KMS-11 (cell line): ENCODE results near the gene LDLRAD2.

Source experiments
- H2AFZ ChIP-seq: fragments of 200-600 bp; sonication (generic); 2 replicates; pipeline ENCODE4 v1.6.1; 2016; ENCODE audit warnings: antibody characterized with exemption, mixed run types, low read depth
- H3K27ac ChIP-seq: fragments of 200-600 bp; sonication (generic); 2 replicates; pipeline ENCODE4 v1.6.1; 2016; ENCODE audit warnings: mild to moderate bottlenecking, mixed run types
- H3K27me3 ChIP-seq: fragments of 200-600 bp; sonication (generic); 2 replicates; pipeline ENCODE4 v1.6.1; 2017; ENCODE audit warnings: mild to moderate bottlenecking, low read depth, mixed run types, moderate library complexity; ENCODE audit not compliant: insufficient read depth
- H3K36me3 ChIP-seq: fragments of 200-600 bp; sonication (generic); 2 replicates; pipeline ENCODE4 v1.6.1; 2017; ENCODE audit warnings: mild to moderate bottlenecking, mixed run types; ENCODE audit not compliant: insufficient read depth
- H3K4me1 ChIP-seq: fragments of 200-600 bp; sonication (generic); 2 replicates; pipeline ENCODE4 v1.6.1; 2016; ENCODE audit warnings: mild to moderate bottlenecking, low read depth, mixed run types; ENCODE audit not compliant: poor library complexity, severe bottlenecking
- H3K4me2 ChIP-seq: fragments of 200-600 bp; sonication (generic); 2 replicates; pipeline ENCODE4 v1.7.0; 2016; ENCODE audit warnings: mild to moderate bottlenecking, mixed run types
- H3K4me3 ChIP-seq: fragments of 200-600 bp; sonication (generic); IDR thresholded peaks from 2 replicates; pipeline ENCODE4 v1.6.1; 2017; ENCODE audit warnings: low read depth, low read length, mixed read lengths; ENCODE audit not compliant: insufficient read depth
- H3K79me2 ChIP-seq: fragments of 200-600 bp; sonication (generic); 2 replicates; pipeline ENCODE4 v1.6.1; 2016; ENCODE audit warnings: low read depth, mixed run types; ENCODE audit not compliant: insufficient read depth
- H3K9ac ChIP-seq: fragments of 200-600 bp; sonication (generic); 2 replicates; pipeline ENCODE4 v1.6.1; 2016; ENCODE audit warnings: mild to moderate bottlenecking, mixed run types
- H4K20me1 ChIP-seq: fragments of 200-600 bp; sonication (generic); 2 replicates; pipeline ENCODE4 v1.6.1; 2016; ENCODE audit warnings: mild to moderate bottlenecking, mixed run types; ENCODE audit not compliant: insufficient read depth
- TF ChIP-seq, protein P1 (sequence below): fragments of 200-600 bp; sonication (generic); conservative IDR thresholded peaks from 2 replicates; pipeline ENCODE4 v1.6.1; 2017; ENCODE audit warnings: low read depth, mild to moderate bottlenecking, antibody characterized with exemption, low read length, moderate library complexity, mixed read lengths

The LDLRAD2 gene

GRCh38 chr1:21871943-21872342 is 59.9 kb downstream of the LDLRAD2 start:
- no peaks in the 10 kb centered on the region for H3K36me3 ChIP-seq

GRCh38 chr1:21872445-21873079 is 60.5 kb downstream of the LDLRAD2 start:
- Histone ChIP-seq H3K27ac (no peak overlapping the region), H3K36me3 (no peaks in the 10 kb centered on the region), H3K4me2 (no peak overlapping the region)

More at GRCh38 chr1:21871943-21872342, 59.9 kb downstream of the LDLRAD2 start:
- no peaks in the 10 kb centered on the region; the same call in 1 of the 2 replicates for H3K27me3 ChIP-seq
- no peak overlapping the region for H3K27ac ChIP-seq
- no peaks in the 10 kb centered on the region for H4K20me1 ChIP-seq
- no peak overlapping the region for H2AFZ ChIP-seq
- no peak overlapping the region for H3K4me2 ChIP-seq
- H3K79me2 ChIP-seq: no peaks in the 10 kb centered on the region
- H3K4me3 ChIP-seq: no peak overlapping the region
- peaks cover 18% of the 10 kb centered on the region for H3K4me1 ChIP-seq
- H3K9ac ChIP-seq: no peak overlapping the region
- TF ChIP-seq, protein P1, sequence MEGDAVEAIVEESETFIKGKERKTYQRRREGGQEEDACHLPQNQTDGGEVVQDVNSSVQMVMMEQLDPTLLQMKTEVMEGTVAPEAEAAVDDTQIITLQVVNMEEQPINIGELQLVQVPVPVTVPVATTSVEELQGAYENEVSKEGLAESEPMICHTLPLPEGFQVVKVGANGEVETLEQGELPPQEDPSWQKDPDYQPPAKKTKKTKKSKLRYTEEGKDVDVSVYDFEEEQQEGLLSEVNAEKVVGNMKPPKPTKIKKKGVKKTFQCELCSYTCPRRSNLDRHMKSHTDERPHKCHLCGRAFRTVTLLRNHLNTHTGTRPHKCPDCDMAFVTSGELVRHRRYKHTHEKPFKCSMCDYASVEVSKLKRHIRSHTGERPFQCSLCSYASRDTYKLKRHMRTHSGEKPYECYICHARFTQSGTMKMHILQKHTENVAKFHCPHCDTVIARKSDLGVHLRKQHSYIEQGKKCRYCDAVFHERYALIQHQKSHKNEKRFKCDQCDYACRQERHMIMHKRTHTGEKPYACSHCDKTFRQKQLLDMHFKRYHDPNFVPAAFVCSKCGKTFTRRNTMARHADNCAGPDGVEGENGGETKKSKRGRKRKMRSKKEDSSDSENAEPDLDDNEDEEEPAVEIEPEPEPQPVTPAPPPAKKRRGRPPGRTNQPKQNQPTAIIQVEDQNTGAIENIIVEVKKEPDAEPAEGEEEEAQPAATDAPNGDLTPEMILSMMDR: no peak

DNA sequence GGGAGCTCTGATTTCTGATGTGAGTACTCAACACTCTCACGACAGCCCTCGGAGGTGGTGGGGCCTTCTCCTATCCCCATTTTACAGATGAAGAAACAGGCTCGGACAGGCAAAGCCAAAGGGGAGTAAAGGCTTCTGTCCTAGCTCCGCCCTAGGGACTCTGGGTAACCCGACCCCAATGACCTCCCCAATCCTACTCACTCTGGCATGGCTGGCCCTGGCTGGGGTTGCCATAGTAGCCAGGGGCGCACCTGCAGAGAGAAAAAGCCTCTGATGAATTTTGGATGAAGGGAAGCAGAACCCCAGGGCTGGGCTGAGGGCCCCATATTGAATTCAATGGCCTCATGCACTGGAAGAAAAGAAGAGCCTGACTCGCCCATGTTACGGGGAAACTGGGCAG is 61.1 kb downstream of the LDLRAD2 start:
- H3K9ac ChIP-seq: no peak overlapping the region
- no peaks in the 10 kb centered on the region for H3K79me2 ChIP-seq
- TF ChIP-seq, protein P1: no peak
- H3K4me1 ChIP-seq: peaks cover 5% of the 10 kb centered on the region
- H2AFZ ChIP-seq: no peak overlapping the region
- no peaks in the 10 kb centered on the region for H3K36me3 ChIP-seq
- no peak overlapping the region for H3K4me2 ChIP-seq
- H3K27me3 ChIP-seq: no peaks in the 10 kb centered on the region; the same call in 1 of the 2 replicates
- H3K27ac ChIP-seq: no peak overlapping the region
- no peaks in the 10 kb centered on the region for H4K20me1 ChIP-seq
- H3K4me3 ChIP-seq: no peak overlapping the region

More at GRCh38 chr1:21872445-21873079, 60.5 kb downstream of the LDLRAD2 start:
- peaks cover 12% of the 10 kb centered on the region for H3K4me1 ChIP-seq
- H4K20me1 ChIP-seq: no peaks in the 10 kb centered on the region
- H2AFZ ChIP-seq: no peak overlapping the region
- TF ChIP-seq, protein P1: no peak
- H3K4me3 ChIP-seq: no peak overlapping the region
- H3K79me2 ChIP-seq: no peaks in the 10 kb centered on the region
- no peak overlapping the region for H3K9ac ChIP-seq
- H3K27me3 ChIP-seq: no peaks in the 10 kb centered on the region; the same call in 1 of the 2 replicates

GRCh38 chr1:21873761-21874160 is 61.7 kb downstream of the LDLRAD2 start:
- H3K4me2 ChIP-seq: no peak overlapping the region
- TF ChIP-seq, protein P1: no peak
- no peak overlapping the region for H3K4me3 ChIP-seq
- no peaks in the 10 kb centered on the region; the same call in 1 of the 2 replicates for H3K27me3 ChIP-seq
- peaks cover 5% of the 10 kb centered on the region for H3K4me1 ChIP-seq
- no peak overlapping the region for H3K27ac ChIP-seq
- H3K79me2 ChIP-seq: no peaks in the 10 kb centered on the region
- no peak overlapping the region for H3K9ac ChIP-seq
- H2AFZ ChIP-seq: no peak overlapping the region
- no peaks in the 10 kb centered on the region for H3K36me3 ChIP-seq
- no peaks in the 10 kb centered on the region for H4K20me1 ChIP-seq
